Endothelial cell of umbilical vein (primary cell): ENCODE results near the gene KCNH2.

ENCODE experiments used
- EZH2 ChIP-seq: IDR thresholded peaks from 2 replicates; pipeline ENCODE4 v1.6.1; 2012; ENCODE audit warnings: borderline replicate concordance, low read depth, mild to moderate bottlenecking, moderate library complexity, low read length, inconsistent platforms; ENCODE audit not compliant: severe bottlenecking
- JUN ChIP-seq: IDR thresholded peaks from 2 replicates; pipeline ENCODE4 v1.6.1; 2011; ENCODE audit warnings: borderline replicate concordance, low read depth; ENCODE audit not compliant: insufficient read length, insufficient read depth
- MAX ChIP-seq: IDR thresholded peaks from 2 replicates; pipeline ENCODE4 v1.6.1; 2011; ENCODE audit not compliant: insufficient read depth, insufficient read length
- MYC ChIP-seq: IDR thresholded peaks from one replicate; pipeline ENCODE4 v1.6.1; 2011; ENCODE audit warnings: mild to moderate bottlenecking, low read depth, low read length
- POLR2A ChIP-seq: IDR thresholded peaks from 2 replicates; pipeline ENCODE4 v1.6.1; 2012; ENCODE audit warnings: low read depth, mild to moderate bottlenecking, control low read depth, low read length
- POLR2AphosphoS5 ChIP-seq: IDR thresholded peaks from 2 replicates; pipeline ENCODE4 v1.6.1; 2012; ENCODE audit warnings: low read depth, mild to moderate bottlenecking, control low read depth, low read length, moderate library complexity; ENCODE audit not compliant: insufficient read depth
- TF ChIP-seq, protein P1 (sequence below), 2 donors: IDR thresholded peaks; 1 replicate in 1 of 2; 2 replicates in 1 of 2; pipeline ENCODE4 v1.5.1; 2011; ENCODE audit warnings: low read length in 2 of 2, mild to moderate bottlenecking in 2 of 2, moderate library complexity in 2 of 2, control low read depth in 1 of 2, inconsistent platforms in 1 of 2, low read depth in 1 of 2; ENCODE audit not compliant: insufficient read depth in 1 of 2; ENCODE audit errors: extremely low read depth in 1 of 2

- TF ChIP-seq POLR2A (no peak), MYC (no peak), MAX (no peak), EZH2 (no peak), POLR2AphosphoS5 (no peak), JUN (no peak)
- TF ChIP-seq, protein P1, sequence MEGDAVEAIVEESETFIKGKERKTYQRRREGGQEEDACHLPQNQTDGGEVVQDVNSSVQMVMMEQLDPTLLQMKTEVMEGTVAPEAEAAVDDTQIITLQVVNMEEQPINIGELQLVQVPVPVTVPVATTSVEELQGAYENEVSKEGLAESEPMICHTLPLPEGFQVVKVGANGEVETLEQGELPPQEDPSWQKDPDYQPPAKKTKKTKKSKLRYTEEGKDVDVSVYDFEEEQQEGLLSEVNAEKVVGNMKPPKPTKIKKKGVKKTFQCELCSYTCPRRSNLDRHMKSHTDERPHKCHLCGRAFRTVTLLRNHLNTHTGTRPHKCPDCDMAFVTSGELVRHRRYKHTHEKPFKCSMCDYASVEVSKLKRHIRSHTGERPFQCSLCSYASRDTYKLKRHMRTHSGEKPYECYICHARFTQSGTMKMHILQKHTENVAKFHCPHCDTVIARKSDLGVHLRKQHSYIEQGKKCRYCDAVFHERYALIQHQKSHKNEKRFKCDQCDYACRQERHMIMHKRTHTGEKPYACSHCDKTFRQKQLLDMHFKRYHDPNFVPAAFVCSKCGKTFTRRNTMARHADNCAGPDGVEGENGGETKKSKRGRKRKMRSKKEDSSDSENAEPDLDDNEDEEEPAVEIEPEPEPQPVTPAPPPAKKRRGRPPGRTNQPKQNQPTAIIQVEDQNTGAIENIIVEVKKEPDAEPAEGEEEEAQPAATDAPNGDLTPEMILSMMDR (IDR thresholded peaks at IDR 0.05; ENCODE audit: extremely low read depth in 1 of 2, insufficient read depth in 1 of 2, low read depth in 1 of 2, low read length in 2 of 2), result no peak
Observed at GRCh38 chr7:150957133-150958020, 20.7 kb downstream of the KCNH2 start.
